RPMI8226 (cell line): Measurements from ENCODE around the gene KLK7.
A peak's percentile ranks its signal among the peaks of the same experiment; 100 is the strongest.

Experiments
- DNase-seq: peaks from one replicate; pipeline ENCODE4 v3.0.0-alpha.2; 2015

The KLK7 gene

GRCh38 chr19:50928831-50929230 is 54.9 kb downstream of the KLK7 start:
- DNase-seq: peak; percentile 66
